ENCODE results near the gene DBN1. TPM values are rescaled to one million over a fixed set of nuclear protein-coding genes. Genes with fewer than 3 reads are reported as not detected.

DBN1 gene
- total RNA-seq, 1 donor from 2014 or later: 113 TPM

GRCh38 chr5:177446200-177447065 lies 27.0 kb downstream of the DBN1 start, which contains the start of gene PRR7:
Gene PRR7, plus strand, starts transcription at chr5:177446814. Its CDS starts 8,254 bp downstream, at chr5:177455068.
- Mint-ChIP-seq H3K36me3 (no peaks in the 10 kb centered on the region), H3K4me1 (peaks cover 44% of the 10 kb centered on the region), H3K27ac (peak within 1 kb of the TSS; percentile 95)

GRCh38 chr5:177445917-177446199 lies 27.6 kb downstream of the DBN1 start:
- Histone ChIP-seq H3K9me3 (ENCODE audit: low read depth) (no peaks in the 10 kb centered on the region), H3K4me1 (peaks cover 17% of the 10 kb centered on the region), H4K20me1 (ENCODE audit: low read depth) (peaks cover 19% of the 10 kb centered on the region), H3K9ac (no peak overlapping the region), H3K27me3 (no peaks in the 10 kb centered on the region), H3K4me2 (peak overlapping the region; percentile 80), H3K4me3 (peak overlapping the region; percentile 93), H3F3A (ENCODE audit: low read depth) (peaks cover 39% of the 10 kb centered on the region), H3K36me3 (no peaks in the 10 kb centered on the region), H3K79me2 (ENCODE audit: low read depth) (no peaks in the 10 kb centered on the region), H2AFZ (replicated peaks) (no peak overlapping the region), H3K27ac (no peak overlapping the region)
- Mint-ChIP-seq H3K27ac (peak overlapping the region; percentile 95), H3K9me3 (no peaks in the 10 kb centered on the region), H3K36me3 (no peaks in the 10 kb centered on the region), H3K4me3 (peak overlapping the region; percentile 87), H3K4me1 (peaks cover 44% of the 10 kb centered on the region), H3K27me3 (ENCODE audit: insufficient read depth, low read depth) (peaks cover 14% of the 10 kb centered on the region)
- no peak for DNase-seq (ENCODE audit: low spot score)
- TF ChIP-seq EZH2phosphoT487 (IDR thresholded peaks at IDR 0.05) (no peak), CTCF (IDR thresholded peaks at IDR 0.05) (no peak), EZH2 (IDR thresholded peaks at IDR 0.05) (no peak)

More at GRCh38 chr5:177446200-177447065, 27.0 kb downstream of the DBN1 start, which contains the start of gene PRR7:
- H3K27me3 ChIP-seq: no peaks in the 10 kb centered on the region
- Mint-ChIP-seq H3K9me3 (no peaks in the 10 kb centered on the region), H3K27me3 (ENCODE audit: insufficient read depth, low read depth) (peaks cover 12% of the 10 kb centered on the region), H3K4me3 (peak within 1 kb of the TSS; percentile 87)
- peaks cover 39% of the 10 kb centered on the region for H3F3A ChIP-seq (ENCODE audit: low read depth)
- H4K20me1 ChIP-seq (ENCODE audit: low read depth): peaks cover 19% of the 10 kb centered on the region
- H3K9ac ChIP-seq: no peak within 1 kb of the TSS
- H2AFZ ChIP-seq (replicated peaks): peak within 1 kb of the TSS; percentile 57
- no peaks in the 10 kb centered on the region for H3K36me3 ChIP-seq
- H3K9me3 ChIP-seq (ENCODE audit: low read depth): no peaks in the 10 kb centered on the region
- H3K4me1 ChIP-seq: peaks cover 17% of the 10 kb centered on the region
- peak within 1 kb of the TSS; percentile 93 for H3K4me3 ChIP-seq
- DNase-seq (ENCODE audit: low spot score): peak; percentile 86
- peak within 1 kb of the TSS; percentile 80 for H3K4me2 ChIP-seq
- no peak for TF ChIP-seq EZH2 (IDR thresholded peaks at IDR 0.05)
- TF ChIP-seq CTCF (IDR thresholded peaks at IDR 0.05): peak; percentile 2
- no peak for TF ChIP-seq EZH2phosphoT487 (IDR thresholded peaks at IDR 0.05)
- H3K79me2 ChIP-seq (ENCODE audit: low read depth): no peaks in the 10 kb centered on the region
- H3K27ac ChIP-seq: no peak within 1 kb of the TSS

- Histone ChIP-seq H3K79me2 (ENCODE audit: low read depth) (no peaks in the 10 kb centered on the region), H3K27ac (no peak overlapping the region), H4K20me1 (ENCODE audit: low read depth) (peaks cover 16% of the 10 kb centered on the region), H3K9me3 (ENCODE audit: low read depth) (no peaks in the 10 kb centered on the region), H3K36me3 (no peaks in the 10 kb centered on the region), H3K4me2 (peak overlapping the region; percentile 80), H3K27me3 (no peaks in the 10 kb centered on the region), H3K4me1 (peaks cover 17% of the 10 kb centered on the region), H3F3A (ENCODE audit: low read depth) (peaks cover 39% of the 10 kb centered on the region), H3K4me3 (peak overlapping the region; percentile 93), H2AFZ (replicated peaks) (no peak overlapping the region), H3K9ac (no peak overlapping the region)
- H3K4me1 Mint-ChIP-seq: peaks cover 42% of the 10 kb centered on the region
- TF ChIP-seq CTCF (IDR thresholded peaks at IDR 0.05) (no peak), EZH2phosphoT487 (IDR thresholded peaks at IDR 0.05) (no peak), EZH2 (IDR thresholded peaks at IDR 0.05) (no peak)
- DNase-seq (ENCODE audit: low spot score): no peak
- no peaks in the 10 kb centered on the region for H3K9me3 Mint-ChIP-seq
- H3K36me3 Mint-ChIP-seq: no peaks in the 10 kb centered on the region
- H3K27me3 Mint-ChIP-seq (ENCODE audit: insufficient read depth, low read depth): peaks cover 14% of the 10 kb centered on the region
- peak overlapping the region; percentile 95 for H3K27ac Mint-ChIP-seq
- H3K4me3 Mint-ChIP-seq: peak overlapping the region; percentile 87
These were observed 28.1 kb downstream of the DBN1 start for GRCh38 chr5:177445052-177445916.
